PC-9 (cell line): ENCODE results near the gene CCR5. TPM values are rescaled to one million over a fixed set of nuclear protein-coding genes. Genes with fewer than 3 reads are reported as not detected.
"Not testable (repeated sequence)": the region's sequence is repeated elsewhere in the genome, so short reads cannot be mapped to it uniquely, and the experiment has no call there.

Experiments
- BruUV-seq: library from RNA; stranded (reverse); fragments of 400-500 nt; replicated peaks from 2 replicates; lab custom pipeline; 2021; lab: Mats Ljungman, UMichigan
- CTCF ChIA-PET: fragments of 300-600 bp; sonication (Branson Sonifier 250); formaldehyde crosslinking; loops from one replicate; lab custom pipeline; 2022; ENCODE audit warnings: antibody characterized with exemption; lab: Charles Lee
- POLR2A ChIA-PET: fragments of 300-600 bp; sonication (Branson Sonifier 250); formaldehyde crosslinking; loops from one replicate; lab custom pipeline; 2022; ENCODE audit warnings: antibody characterized with exemption; ENCODE audit not compliant: unreplicated experiment; lab: Charles Lee
- DNase-seq, 2 experiments: peaks; one replicate each; pipeline versions ENCODE4 v3.0.0 to v3.0.0-alpha.2; 2015 to 2022; ENCODE audit warnings: mixed read lengths in 1 of 2
- H2AFZ ChIP-seq: fragments of 200-600 bp; sonication (generic); 2 replicates; pipeline ENCODE4 v1.8.1; 2017; ENCODE audit warnings: antibody characterized with exemption
- H3F3A ChIP-seq: fragments of 200-600 bp; sonication (generic); 2 replicates; pipeline ENCODE4 v1.8.1; 2017; ENCODE audit warnings: antibody characterized with exemption, mild to moderate bottlenecking, low read depth; ENCODE audit not compliant: insufficient read depth
- H3K27ac ChIP-seq: fragments of 200-600 bp; sonication (generic); 2 replicates; pipeline ENCODE4 v1.6.1; 2016; ENCODE audit warnings: mixed run types
- H3K27me3 ChIP-seq: fragments of 200-600 bp; sonication (generic); 2 replicates; pipeline ENCODE4 v1.6.1; 2016; ENCODE audit warnings: low read depth, mixed run types; ENCODE audit not compliant: insufficient read depth
- H3K36me3 ChIP-seq: fragments of 200-600 bp; sonication (generic); 2 replicates; pipeline ENCODE4 v1.6.1; 2016; ENCODE audit warnings: low read depth, mixed run types
- H3K4me1 ChIP-seq: fragments of 200-600 bp; sonication (generic); replicated peaks from 2 replicates; pipeline ENCODE4 v1.6.1; 2016; ENCODE audit warnings: mixed run types; ENCODE audit not compliant: insufficient read depth
- H3K4me2 ChIP-seq: fragments of 200-600 bp; sonication (generic); 2 replicates; pipeline ENCODE4 v1.6.1; 2017; ENCODE audit warnings: mixed run types
- H3K4me3 ChIP-seq: fragments of 200-600 bp; sonication (generic); 2 replicates; pipeline ENCODE4 v1.6.1; 2016; ENCODE audit warnings: mixed run types
- H3K79me2 ChIP-seq: fragments of 200-600 bp; sonication (generic); 2 replicates; pipeline ENCODE4 v1.6.1; 2017; ENCODE audit warnings: low read depth, mixed run types
- H3K9me2 ChIP-seq: fragments of 200-600 bp; sonication (generic); 2 replicates; pipeline ENCODE4 v1.8.1; 2017; ENCODE audit warnings: mild to moderate bottlenecking; ENCODE audit not compliant: insufficient read depth
- H3K9me3 ChIP-seq: fragments of 200-600 bp; sonication (generic); 2 replicates; pipeline ENCODE4 v1.8.1; 2016; ENCODE audit warnings: low read depth; ENCODE audit not compliant: insufficient read depth
- H4K20me1 ChIP-seq: fragments of 200-600 bp; sonication (generic); 2 replicates; pipeline ENCODE4 v1.8.1; 2017; ENCODE audit not compliant: insufficient read depth
- CTCF ChIP-seq: fragments of 200-600 bp; sonication (generic); conservative IDR thresholded peaks from 2 replicates; pipeline ENCODE4 v1.6.1; 2017; ENCODE audit warnings: mixed run types, antibody characterized with exemption, mild to moderate bottlenecking, moderate library complexity
- EZH2 ChIP-seq: fragments of 200-600 bp; sonication (generic); IDR thresholded peaks from 2 replicates; pipeline ENCODE4 v1.8.0; 2017; ENCODE audit warnings: antibody characterized with exemption, low read depth
- intact Hi-C: fragments of 100-400 bp; cut with micrococcal nuclease; formaldehyde crosslinking; loops from one replicate; pipeline ENCODE4 v1.10.0; 2022; ENCODE audit not compliant: unreplicated experiment
- total RNA-seq: library from RNA; stranded (reverse); gene quantifications from 2 replicates; pipeline ENCODE4 v1.2.3, GENCODE V29; 2021

CCR5 gene
- total RNA-seq, 1 experiment from 2014 or later = not detected

- POLR2A ChIA-PET = no interaction called here
- intact Hi-C loops = no loop called here
- Histone ChIP-seq H3K79me2 (peaks cover 44% of the 10 kb centered on the region), H3K4me3 (peak overlapping the region; percentile 62), H3K4me1 (peaks cover 81% of the 10 kb centered on the region), H3K9me2 (no peaks in the 10 kb centered on the region), H3K4me2 (peak overlapping the region; percentile 95), H3K9me3 (no peaks in the 10 kb centered on the region; the same call in 1 of the 2 replicates), H3K27me3 (no peaks in the 10 kb centered on the region), H3F3A (peaks cover 63% of the 10 kb centered on the region), H3K36me3 (peaks cover 26% of the 10 kb centered on the region), H2AFZ (no peak overlapping the region), H4K20me1 (no peaks in the 10 kb centered on the region), H3K27ac (peak overlapping the region; percentile 95)
- TF ChIP-seq CTCF (no peak), EZH2 (no peak)
- BruUV-seq = no TSS peak
- no peak for DNase-seq
- CTCF ChIA-PET = no interaction called here
Observed at GRCh38 chr3:46389306-46389705, 18.6 kb downstream of the CCR5 start.

DNA sequence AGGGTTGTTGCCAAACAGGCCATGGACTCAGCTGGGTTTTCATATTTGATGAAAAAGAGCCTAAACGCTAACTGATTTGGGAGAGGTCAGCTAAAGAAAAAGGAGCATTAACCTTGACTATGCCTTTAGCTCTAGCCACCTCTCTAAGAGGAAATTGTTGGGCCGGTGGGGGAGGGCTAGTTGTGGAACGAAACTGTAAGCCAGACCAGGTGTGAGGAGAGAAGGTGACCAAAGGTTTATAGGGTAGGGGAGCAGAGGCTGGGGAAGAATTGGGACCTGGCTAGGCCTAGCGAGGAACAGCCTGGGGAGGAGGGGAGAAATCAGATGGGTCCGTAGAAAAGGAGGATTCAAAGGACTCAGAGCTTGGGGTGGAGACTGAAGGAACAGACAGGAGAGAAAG lies 20.8 kb downstream of the CCR5 start:
- DNase-seq, CTCF ChIA-PET, intact Hi-C loops, BruUV-seq, H3K9me3 ChIP-seq, H3K27me3 ChIP-seq, H4K20me1 ChIP-seq, POLR2A ChIA-PET, H3K9me2 ChIP-seq, H2AFZ ChIP-seq: not testable (repeated sequence)
- peak overlapping the region; percentile 95 for H3K27ac ChIP-seq
- H3K4me3 ChIP-seq = peak overlapping the region; percentile 62
- H3F3A ChIP-seq = peaks cover 73% of the 10 kb centered on the region
- H3K79me2 ChIP-seq = peaks cover 51% of the 10 kb centered on the region
- H3K4me2 ChIP-seq = peak overlapping the region; percentile 95
- H3K4me1 ChIP-seq = peaks cover 94% of the 10 kb centered on the region
- peaks cover 26% of the 10 kb centered on the region for H3K36me3 ChIP-seq

DNA sequence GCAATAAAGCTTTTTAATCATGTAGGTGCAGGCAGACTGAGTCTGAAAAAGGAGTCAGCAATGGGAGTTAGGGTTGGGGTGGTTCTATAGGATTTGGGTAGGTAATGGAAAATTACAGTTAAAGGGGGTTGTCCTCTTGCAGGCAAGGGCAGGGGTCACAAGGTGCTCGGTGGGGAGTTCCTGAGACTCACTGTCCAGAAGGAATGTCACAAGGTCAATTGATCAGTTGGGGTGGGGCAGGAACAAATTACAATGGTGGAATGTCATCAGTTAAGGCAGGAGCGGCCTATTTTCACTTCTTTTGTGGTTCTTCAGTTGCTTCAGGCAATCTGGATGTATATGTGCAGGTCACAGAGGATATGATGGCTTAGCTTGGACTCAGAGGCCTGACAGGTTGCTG lies 22.3 kb downstream of the CCR5 start:
- H3K4me3 ChIP-seq = peak overlapping the region; percentile 62
- peak overlapping the region; percentile 95 for H3K4me2 ChIP-seq
- no peaks in the 10 kb centered on the region; the same call in 1 of the 2 replicates for H3K9me3 ChIP-seq
- BruUV-seq = no TSS peak
- H3K4me1 ChIP-seq = peaks cover 85% of the 10 kb centered on the region
- ChIA-PET POLR2A (no interaction called here), CTCF (no interaction called here)
- intact Hi-C loops = no loop called here
- DNase-seq = peak in 1 of 2 experiments; percentile 83
- peaks cover 65% of the 10 kb centered on the region for H3F3A ChIP-seq
- peaks cover 21% of the 10 kb centered on the region for H3K36me3 ChIP-seq
- no peaks in the 10 kb centered on the region for H4K20me1 ChIP-seq
- H3K79me2 ChIP-seq = peaks cover 53% of the 10 kb centered on the region
- H3K9me2 ChIP-seq = no peaks in the 10 kb centered on the region
- H2AFZ ChIP-seq = no peak overlapping the region
- no peaks in the 10 kb centered on the region for H3K27me3 ChIP-seq
- TF ChIP-seq CTCF (no peak), EZH2 (no peak)
- H3K27ac ChIP-seq = peak overlapping the region; percentile 95
